HG03103 (cell line): Measurements from ENCODE around the gene UPK1B.
"Not testable (repeated sequence)": the region's sequence is repeated elsewhere in the genome, so short reads cannot be mapped to it uniquely, and the experiment has no call there.

Source experiments
- ATAC-seq: cut with Tn5 transposase; IDR thresholded peaks from one replicate; pipeline ENCODE4 v1.9.1; 2021; ENCODE audit warnings: low read depth; ENCODE audit not compliant: unreplicated experiment

Gene UPK1B

DNA sequence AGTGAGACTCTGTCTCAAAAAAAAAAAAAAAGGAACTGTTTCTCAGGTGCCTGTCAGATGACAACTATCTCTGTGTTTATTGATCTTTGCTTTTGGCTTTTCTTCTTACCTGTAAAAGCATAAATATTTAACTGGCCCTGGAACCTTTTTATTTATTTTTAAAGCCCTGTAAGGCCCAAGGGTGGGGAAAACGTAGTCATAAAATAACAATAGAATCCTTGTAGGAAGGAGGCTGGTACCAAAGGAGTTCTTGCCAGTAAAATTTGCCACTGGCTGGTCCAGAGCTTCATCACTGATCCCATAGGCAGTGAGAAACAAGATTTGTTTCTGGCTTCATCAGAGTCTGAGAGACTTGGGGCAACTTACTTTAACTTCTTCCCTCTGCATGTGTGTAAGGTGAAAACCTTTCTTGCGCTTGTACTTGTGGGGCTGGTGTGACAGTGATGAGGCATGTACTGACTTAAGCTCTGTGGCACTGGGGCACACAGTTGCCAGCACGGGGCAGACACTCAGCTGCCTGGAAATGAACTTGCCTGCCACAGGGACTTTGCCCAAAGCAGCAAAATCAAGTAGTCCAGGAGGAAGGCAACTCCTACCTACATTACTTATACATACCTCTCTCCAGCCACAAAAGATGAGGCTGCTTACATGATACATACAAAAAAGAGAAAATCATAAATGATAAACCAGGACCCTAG, 47.7 kb downstream of the UPK1B start:
- ATAC-seq = no peak

- no peak for ATAC-seq
Measured at GRCh38 chr3:119221779-119222320, 48.5 kb downstream of the UPK1B start.

- ATAC-seq = no peak
Measured at GRCh38 chr3:119222391-119222790, 49.0 kb downstream of the UPK1B start.

GRCh38 chr3:119223511-119223910, 50.1 kb downstream of the UPK1B start:
- no peak for ATAC-seq

DNA sequence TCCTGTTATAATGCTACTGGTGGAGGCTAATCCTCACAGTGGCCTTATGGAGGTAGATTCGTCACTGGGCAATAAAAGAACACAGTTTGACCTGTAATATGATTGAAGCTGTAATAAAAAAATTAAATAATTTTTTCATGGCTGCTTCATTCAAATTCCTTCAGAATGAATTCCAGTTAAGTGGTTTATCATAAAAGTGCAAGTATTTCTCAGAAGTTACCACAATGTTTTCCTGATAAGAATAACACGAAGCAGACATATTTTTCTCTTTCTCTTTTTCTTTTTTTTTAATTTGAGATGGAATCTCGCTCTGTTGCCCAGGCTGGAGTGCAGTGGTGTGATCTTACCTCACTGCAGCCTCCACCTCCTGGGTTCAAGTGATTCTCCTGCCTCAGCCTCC, 51.7 kb downstream of the UPK1B start:
- ATAC-seq = no peak

DNA sequence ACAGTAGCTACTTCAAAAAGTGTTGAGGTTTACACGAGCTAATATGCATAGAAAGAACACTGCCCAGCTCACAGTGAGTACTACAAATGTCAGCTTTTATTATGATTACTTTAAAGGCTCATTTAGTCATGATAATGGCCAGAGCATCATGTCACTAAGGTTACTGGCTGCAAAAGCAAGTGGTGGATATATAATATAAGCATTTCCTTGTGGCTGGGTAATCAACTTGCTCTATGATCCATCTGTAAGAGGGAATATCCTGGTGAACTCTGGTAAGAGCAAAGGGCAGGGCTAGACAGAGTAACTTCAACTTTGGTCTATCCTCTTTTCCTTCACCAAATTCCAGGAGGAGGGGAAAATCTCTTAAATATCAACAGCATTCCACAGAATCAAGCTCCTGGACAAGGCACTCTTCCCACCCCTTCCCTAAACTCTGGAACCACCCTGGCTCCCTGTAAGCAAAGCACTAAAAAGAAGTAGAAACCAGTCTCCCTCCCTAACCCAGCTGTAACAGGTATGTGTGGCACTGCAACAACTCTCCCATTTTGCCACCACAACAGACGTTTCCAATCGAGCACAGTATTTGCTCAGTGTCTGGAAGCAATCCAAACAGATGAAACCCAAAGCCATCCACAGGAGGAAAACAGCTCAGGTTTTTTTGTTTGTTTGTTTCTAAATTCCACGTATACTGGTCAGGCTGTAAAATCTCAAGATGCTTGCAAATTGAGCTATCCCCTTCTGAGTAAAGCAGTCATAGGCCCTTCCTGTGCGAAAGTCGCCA, 53.9 kb downstream of the UPK1B start:
- ATAC-seq = no peak

DNA sequence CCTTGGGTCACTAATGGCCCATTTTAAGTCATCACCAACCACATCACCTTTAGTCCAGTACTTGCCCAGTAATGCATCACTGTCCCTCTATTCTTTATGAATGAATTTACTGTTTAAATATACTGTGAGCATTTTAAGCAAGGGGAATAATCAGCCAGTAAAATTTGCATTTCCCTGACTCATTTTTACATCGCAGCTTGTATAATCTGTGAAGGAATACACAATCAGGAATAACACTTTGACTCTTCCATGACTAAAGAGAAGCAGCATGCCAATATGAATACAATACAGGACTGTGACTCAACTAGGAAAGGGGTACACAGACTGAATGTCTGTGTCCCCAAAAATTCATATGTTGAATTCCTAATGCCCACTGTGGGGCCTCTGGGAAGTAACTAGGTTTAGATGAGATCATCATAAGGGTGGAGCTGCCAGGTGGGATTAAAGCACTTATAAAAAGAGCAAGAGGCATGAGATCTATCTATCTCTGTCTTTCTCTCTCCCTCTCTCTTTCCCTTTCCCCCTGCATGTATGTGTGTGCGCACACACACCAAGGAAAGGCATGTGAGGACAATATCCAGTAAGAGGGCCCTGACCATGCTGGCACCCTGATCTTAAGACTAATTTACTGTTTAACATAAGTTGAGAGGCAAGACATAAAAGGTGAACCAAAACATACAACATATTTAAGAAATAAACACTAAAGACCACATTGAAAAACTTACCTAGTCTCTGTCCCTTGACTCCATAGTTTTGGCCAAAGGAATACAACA, 55.2 kb downstream of the UPK1B start:
- ATAC-seq = no peak

GRCh38 chr3:119229190-119229589, 55.8 kb downstream of the UPK1B start:
- ATAC-seq = no peak

DNA sequence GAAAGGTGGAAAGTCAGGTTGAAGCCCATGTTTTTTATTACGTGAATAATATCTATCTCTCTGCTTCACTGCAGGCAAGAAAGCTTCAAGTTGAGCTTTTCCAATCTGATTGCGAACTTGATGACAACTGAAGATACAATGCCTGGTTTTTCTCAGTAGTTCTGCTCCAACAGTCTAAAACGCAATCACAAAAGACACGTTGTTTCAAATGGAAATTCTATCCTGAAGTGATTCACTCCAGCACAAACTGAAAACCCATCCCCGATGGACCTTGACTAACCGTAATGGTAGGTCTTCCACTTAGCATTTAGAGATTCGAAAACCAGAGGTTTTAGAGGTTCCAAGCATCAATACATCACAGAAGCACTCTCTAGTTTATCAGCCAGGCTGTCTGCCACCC, 56.7 kb downstream of the UPK1B start:
- no peak for ATAC-seq

DNA sequence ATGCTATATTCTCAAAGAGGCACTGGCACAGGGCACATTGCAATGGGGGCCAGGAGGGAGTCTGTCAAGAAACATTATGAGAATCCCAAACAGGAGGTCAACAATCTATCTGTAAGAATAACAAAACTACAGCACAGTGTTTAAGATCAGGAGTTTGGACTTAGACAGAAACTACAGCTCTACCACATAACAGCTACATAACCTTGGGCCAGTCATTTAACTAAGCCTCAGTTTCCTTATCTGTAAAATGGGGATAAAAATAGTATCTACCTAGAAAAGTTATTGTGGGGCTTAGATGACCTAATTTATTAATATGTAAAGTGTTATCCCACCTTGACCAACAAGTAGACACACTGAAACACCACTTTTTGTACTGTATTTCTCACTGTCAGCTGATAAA, 57.3 kb downstream of the UPK1B start:
- ATAC-seq = no peak

- ATAC-seq = no peak
Measured at GRCh38 chr3:119234610-119235009, 61.2 kb downstream of the UPK1B start.

- no peak for ATAC-seq
Measured at GRCh38 chr3:119235151-119235550, 61.8 kb downstream of the UPK1B start.

- ATAC-seq = no peak
Measured at GRCh38 chr3:119236756-119237155, 63.4 kb downstream of the UPK1B start.

DNA sequence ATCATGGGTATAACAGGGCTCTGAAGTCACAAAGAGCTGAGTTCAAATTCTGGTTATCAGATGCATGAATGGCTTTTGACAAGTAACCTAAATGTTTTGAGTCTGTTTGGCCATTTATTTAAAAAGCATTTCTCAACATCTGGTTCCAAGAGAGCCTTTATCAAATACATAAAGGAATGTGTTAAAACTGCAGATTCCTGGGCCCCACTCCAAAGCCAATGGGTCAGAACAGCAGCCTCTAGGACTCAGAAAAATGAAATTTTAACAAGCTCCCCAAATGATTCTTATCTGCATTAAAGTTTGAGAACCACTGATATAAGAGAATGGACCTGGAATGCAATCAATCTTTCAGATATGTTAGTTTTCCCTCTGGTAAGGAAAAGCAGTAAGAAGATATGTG, 63.9 kb downstream of the UPK1B start:
- no peak for ATAC-seq

GRCh38 chr3:119238363-119238762, 65.0 kb downstream of the UPK1B start:
- ATAC-seq = no peak

GRCh38 chr3:119239206-119239820, 65.9 kb downstream of the UPK1B start:
- ATAC-seq = no peak

GRCh38 chr3:119240101-119240590, 66.7 kb downstream of the UPK1B start:
- ATAC-seq = peak; percentile 5

DNA sequence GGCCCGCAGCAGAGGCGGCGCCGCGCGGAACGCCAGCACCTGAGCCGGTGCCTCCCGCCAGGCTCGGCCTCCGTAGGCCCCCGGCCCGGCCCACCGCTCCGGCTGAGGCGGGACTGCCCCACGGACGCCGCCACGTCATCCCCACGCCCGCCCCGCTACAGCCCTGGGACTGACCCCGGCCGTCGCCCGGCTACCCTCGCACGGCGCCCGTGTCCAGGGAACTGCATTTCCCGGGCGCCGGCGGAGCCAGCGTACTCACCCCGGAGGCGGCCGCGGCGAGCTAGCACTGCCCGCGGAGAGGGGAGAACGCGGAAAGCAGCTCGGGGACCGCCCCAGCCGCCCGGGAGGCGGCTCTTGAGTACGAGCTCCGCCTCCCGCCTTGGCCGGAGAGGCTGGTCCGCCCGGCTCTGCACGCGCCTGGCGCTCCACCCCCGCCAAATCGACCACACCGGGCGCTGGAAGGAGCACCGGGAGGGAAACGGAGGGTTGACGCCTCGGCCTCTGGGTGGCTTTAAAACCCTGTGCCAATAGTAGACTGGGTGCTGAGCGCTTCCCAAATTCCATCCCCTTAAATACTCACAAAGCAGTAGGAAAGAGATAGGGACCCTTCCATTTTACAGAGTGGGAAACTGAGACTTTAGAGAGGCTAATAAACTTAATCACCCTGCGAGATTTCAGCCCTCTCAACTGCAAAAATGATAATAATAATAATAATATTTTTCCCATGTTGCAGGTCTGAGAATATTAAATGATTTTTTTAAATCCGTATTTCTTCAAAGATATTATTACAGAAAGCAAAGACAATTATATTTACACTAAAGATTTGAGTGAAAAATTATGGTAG, 67.4 kb downstream of the UPK1B start, which contains the start of gene B4GALT4:
TSS of gene B4GALT4 (minus strand) at position 288 of the 844 bp plus-strand sequence. CDS start 10,779 bp downstream, outside the sequence.
- ATAC-seq = peak; percentile 79

- ATAC-seq = not testable (repeated sequence)
Measured at GRCh38 chr3:119242387-119243057, 69.1 kb downstream of the UPK1B start.
